Epithelial cell of proximal tubule (primary cell): ENCODE results near the gene ZBED5. TPM values are rescaled to one million over a fixed set of nuclear protein-coding genes. Genes with fewer than 3 reads are reported as not detected.
A peak's percentile ranks its signal among the peaks of the same experiment; 100 is the strongest.

Experiments
- DNase-seq: peaks from one replicate; pipeline ENCODE4 v3.0.0-alpha.2; 2011; ENCODE audit warnings: low read depth
- H3K4me3 ChIP-seq: 2 replicates; pipeline ENCODE4 v1.5.1; 2011; ENCODE audit warnings: low read depth, mild to moderate bottlenecking, low read length
- CTCF ChIP-seq: conservative IDR thresholded peaks from 2 replicates; pipeline ENCODE4 v1.5.1; 2012; ENCODE audit warnings: low read depth, mild to moderate bottlenecking, low read length
- total RNA-seq: library from RNA; depleted of rRNA; stranded (reverse); fragments of >200 nt; gene quantifications from 2 replicates; pipeline ENCODE4 v1.2.3, GENCODE V29; 2015

Gene ZBED5
- total RNA-seq, 1 donor from 2014 or later, result 19.8 TPM

- no peak overlapping the region for H3K4me3 ChIP-seq
- DNase-seq, result no peak
- TF ChIP-seq CTCF, result no peak
Observed at GRCh38 chr11:10898003-10898762, 40.3 kb upstream of the ZBED5 start.

- DNase-seq, result no peak
- TF ChIP-seq CTCF, result no peak
- no peak overlapping the region for H3K4me3 ChIP-seq
Observed at GRCh38 chr11:10897150-10897549, 39.3 kb upstream of the ZBED5 start.

- DNase-seq, result no peak
- H3K4me3 ChIP-seq, result no peak overlapping the region
- no peak for TF ChIP-seq CTCF
Observed at GRCh38 chr11:10896493-10896892, 38.6 kb upstream of the ZBED5 start.

- DNase-seq, result no peak
- no peak for TF ChIP-seq CTCF
- no peak overlapping the region for H3K4me3 ChIP-seq
Observed at GRCh38 chr11:10895285-10895684, 37.4 kb upstream of the ZBED5 start.

GRCh38 chr11:10894666-10895065 lies 36.8 kb upstream of the ZBED5 start:
- no peak overlapping the region for H3K4me3 ChIP-seq
- no peak for TF ChIP-seq CTCF
- no peak for DNase-seq

GRCh38 chr11:10893714-10894151 lies 35.9 kb upstream of the ZBED5 start:
- DNase-seq, result no peak
- no peak overlapping the region for H3K4me3 ChIP-seq
- TF ChIP-seq CTCF, result peak; percentile 25

- no peak for DNase-seq
- H3K4me3 ChIP-seq, result no peak overlapping the region
- no peak for TF ChIP-seq CTCF
Observed at GRCh38 chr11:10892250-10892649, 34.4 kb upstream of the ZBED5 start.
